ENCODE data around the gene TSFM.

- TF ChIP-seq CTCF (IDR thresholded peaks at IDR 0.05) (no peak), POLR2A (IDR thresholded peaks at IDR 0.05) (no peak), POLR2AphosphoS5 (IDR thresholded peaks at IDR 0.05) (no peak), EP300 (IDR thresholded peaks at IDR 0.05) (no peak)
Observed at GRCh38 chr12:57765698-57766463, 16.7 kb upstream of the TSFM start.

Data from suprapubic skin (tissue), 4 donors.